Left ventricle myocardium superior (tissue), 1 donor: ENCODE measurements around the gene IFNAR1. TPM values are rescaled to one million over a fixed set of nuclear protein-coding genes. Genes with fewer than 3 reads are reported as not detected.
A peak's percentile ranks its signal among the peaks of the same experiment; 100 is the strongest.
"Not testable (repeated sequence)": the region's sequence is repeated elsewhere in the genome, so short reads cannot be mapped to it uniquely, and the experiment has no call there.

ENCODE experiments used
- ATAC-seq: fragments of 200-7000 bp; cut with Tn5 transposase; one replicate; pipeline ENCODE4 v1.9.1; 2020; ENCODE audit warnings: mild to moderate bottlenecking, moderate library complexity
- DNase-seq: peaks from one replicate; pipeline ENCODE4 v3.0.0-alpha.2; 2020
- intact Hi-C: fragments of 100-400 bp; cut with micrococcal nuclease; formaldehyde crosslinking; loops from one replicate; pipeline ENCODE4 v1.11.0; 2022
- total RNA-seq: library from RNA; stranded (reverse); fragmentation: NEBNext Ultra II Directional; extraction: Animal tissue kit (Norgen Biotek cat#: 25700); gene quantifications from one replicate; pipeline ENCODE4 v1.2.1, GENCODE V29; 2021
- donor health status: DM: no; HTN: yes; CAD: no; lungs with severe emphysema.

Gene IFNAR1
- total RNA-seq, 1 donor from 2014 or later, result 23.6 TPM

DNA sequence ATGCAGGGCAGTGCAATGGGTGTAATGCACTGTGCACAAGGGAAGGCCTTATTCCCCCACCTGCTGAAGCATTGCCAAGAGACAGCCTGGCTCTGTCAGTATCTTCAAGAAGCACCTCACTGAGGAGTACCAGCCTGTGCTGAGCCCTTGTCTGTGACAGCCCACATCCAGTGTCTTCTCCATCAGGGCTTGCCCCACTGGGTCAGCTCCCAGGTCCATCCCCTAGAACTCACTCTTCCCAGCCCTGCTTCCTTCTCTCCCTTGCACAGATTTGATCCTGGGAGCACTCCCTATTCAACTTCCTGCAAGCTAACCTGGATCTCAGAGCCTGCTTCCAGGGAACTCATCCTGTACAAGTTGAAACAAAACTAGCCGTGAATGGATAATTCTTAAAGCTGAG, 44.8 kb downstream of the IFNAR1 start:
- intact Hi-C loops, result loop anchor here (5.0 kb wide), 1 partner anchor 172 kb away; no protein-coding TSS in a partner anchor
- DNase-seq (no peak), ATAC-seq (no peak)

DNA sequence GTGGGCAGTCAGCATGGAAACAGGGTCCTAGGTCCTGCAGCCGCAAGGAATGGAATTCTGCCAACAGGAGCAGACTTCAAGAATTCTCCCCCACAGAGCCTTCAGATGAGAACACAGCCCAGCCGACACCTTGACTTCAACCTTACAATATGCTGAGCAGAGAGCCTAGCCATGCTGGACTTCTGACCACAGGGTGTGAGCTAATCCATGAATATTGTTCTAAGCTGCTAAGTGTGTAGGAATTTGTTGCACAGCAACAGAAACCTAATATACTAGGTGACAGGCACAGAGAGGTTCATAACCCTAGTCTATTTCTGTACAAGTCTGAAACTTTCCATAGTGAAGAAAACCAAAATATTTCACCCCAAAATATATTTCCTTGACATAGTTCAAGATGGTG, 45.5 kb downstream of the IFNAR1 start:
- ATAC-seq (no peak), DNase-seq (no peak)
- intact Hi-C loops, result no loop called here

DNA sequence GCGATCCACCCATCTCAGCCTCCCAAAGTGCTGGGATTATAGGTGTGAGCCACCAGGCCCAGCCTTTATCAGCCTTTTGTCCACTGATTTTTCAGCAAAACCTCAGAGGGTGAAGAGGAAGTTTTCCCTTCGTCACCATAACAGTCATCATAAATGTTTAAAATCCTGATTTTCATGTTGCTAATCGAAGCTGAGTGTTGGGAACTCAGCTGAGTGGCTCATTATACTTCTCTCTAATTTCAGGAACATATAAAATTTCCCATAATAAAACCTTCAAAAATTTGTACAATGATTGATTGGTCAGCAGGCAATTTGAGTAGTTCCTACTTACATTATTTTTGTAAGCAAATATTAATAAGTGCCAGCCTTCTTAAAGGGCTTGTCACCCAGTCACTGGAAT, 46.6 kb downstream of the IFNAR1 start:
- DNase-seq (no peak), ATAC-seq (no peak)
- intact Hi-C loops, result no loop called here

DNA sequence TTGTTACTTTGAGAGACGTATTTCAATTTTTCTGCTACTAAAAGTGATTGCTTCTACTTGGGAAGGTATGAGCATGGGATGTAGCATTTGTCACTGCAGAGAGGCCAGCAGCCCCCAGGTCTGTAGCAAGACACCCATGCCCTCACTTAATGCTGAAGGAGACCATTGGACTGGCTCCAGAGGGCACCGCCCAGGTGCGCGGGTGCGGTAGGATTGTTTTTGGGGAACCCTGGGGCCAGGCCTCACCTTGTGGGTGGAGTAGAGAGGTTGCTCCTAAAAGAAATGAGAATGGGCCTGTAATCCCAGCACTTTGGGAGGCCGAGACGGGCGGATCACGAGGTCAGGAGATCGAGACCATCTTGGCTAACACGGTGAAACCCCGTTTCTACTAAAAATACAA, 47.8 kb downstream of the IFNAR1 start:
- no peak for DNase-seq
- no peak for ATAC-seq
- intact Hi-C loops, result no loop called here

DNA sequence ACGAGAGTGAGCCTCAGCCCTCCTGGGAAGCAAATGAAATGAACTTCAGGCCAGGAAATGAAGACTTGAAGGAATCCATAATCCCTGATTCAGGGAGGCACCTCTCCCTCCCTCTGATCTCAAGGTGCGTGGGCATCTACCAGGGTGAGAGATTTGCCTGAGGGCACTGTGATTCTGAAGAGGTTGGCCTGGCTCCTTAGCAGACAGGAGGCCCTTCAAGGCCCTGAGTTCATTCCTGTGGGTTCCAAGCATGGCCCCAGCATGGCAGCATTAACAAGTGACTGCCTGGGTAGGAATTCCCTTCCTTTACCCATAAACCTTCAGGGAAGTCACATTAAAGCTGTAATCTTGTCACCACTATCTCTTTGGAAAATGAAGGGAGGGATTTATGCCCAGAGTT, 48.7 kb downstream of the IFNAR1 start:
- ATAC-seq, result no peak
- intact Hi-C loops, result no loop called here
- no peak for DNase-seq

DNA sequence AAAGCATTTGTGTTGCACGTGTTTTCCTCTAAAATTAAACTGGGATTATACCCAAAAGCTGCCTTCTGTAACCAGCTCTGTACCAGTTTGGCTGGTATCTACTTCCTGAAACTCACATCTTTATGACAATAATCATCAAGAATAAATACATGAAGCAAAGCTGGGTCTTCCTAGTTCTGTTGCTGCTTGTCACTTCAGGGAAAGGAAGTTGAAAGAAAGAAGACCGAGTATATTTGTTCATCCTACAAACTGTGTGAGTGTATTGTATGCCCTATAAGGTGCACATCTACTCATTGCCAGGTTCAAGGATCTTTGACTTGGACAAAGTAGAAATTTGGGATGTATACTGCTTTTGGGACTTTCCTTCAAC, 49.3 kb downstream of the IFNAR1 start:
- DNase-seq (no peak), ATAC-seq (peak; percentile 39)
- intact Hi-C loops, result no loop called here

DNA sequence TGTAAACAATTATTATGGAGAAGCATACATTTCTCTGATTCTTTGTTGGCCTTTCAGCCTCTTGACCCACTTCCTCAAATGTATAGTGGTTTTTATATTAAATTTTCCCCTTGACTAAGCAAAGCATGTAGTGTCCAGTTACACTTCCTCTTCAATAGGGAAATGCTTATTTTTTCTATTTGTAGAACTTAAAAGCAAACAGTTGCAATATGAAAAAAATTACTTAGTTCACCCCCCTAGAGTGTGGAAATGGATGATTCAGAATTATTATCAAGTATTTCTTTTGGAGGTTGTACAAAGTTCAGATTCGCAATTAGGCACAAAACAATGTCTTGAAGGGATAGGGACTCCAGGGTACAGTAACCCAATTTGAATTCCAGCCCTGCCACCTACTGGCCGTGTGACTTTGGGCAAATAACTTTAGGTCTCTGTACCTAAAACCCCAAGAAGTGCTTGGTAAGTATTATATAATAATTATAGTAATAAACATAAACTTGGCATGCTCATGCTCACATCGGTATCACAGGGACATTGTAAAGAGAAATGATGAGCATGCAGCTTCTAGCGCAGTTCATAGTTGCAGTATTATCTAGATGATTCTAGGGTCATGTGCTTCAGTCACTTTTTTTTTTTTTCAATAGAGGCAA, 49.8 kb downstream of the IFNAR1 start:
- DNase-seq (peak; percentile 58), ATAC-seq (peak; percentile 82)
- intact Hi-C loops, result no loop called here

DNA sequence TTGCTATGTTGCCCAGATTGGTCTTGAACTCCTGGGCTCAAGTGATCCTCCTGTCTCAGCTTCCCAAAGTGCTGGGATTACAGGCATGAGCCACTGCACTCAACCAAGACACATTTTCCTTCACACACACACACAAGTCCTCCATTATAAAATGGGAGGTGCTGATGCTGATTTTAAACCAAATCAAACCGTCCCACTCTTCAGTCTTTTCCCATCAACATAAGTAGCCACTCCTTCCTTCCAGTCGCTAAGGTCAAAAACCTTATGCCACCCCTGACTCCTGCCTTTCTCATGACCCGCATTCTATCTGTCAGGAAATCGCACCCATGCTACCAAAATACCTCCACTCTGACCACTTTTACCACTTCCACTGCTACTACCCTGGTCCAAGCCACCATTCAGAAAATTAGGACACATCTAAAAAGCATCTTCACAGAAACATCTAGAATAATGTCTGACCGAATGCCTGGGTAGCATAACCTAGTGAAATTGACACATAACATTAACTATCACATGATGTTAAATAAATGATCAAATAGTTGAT, 50.4 kb downstream of the IFNAR1 start:
- intact Hi-C loops, result no loop called here
- DNase-seq (no peak), ATAC-seq (no peak)

DNA sequence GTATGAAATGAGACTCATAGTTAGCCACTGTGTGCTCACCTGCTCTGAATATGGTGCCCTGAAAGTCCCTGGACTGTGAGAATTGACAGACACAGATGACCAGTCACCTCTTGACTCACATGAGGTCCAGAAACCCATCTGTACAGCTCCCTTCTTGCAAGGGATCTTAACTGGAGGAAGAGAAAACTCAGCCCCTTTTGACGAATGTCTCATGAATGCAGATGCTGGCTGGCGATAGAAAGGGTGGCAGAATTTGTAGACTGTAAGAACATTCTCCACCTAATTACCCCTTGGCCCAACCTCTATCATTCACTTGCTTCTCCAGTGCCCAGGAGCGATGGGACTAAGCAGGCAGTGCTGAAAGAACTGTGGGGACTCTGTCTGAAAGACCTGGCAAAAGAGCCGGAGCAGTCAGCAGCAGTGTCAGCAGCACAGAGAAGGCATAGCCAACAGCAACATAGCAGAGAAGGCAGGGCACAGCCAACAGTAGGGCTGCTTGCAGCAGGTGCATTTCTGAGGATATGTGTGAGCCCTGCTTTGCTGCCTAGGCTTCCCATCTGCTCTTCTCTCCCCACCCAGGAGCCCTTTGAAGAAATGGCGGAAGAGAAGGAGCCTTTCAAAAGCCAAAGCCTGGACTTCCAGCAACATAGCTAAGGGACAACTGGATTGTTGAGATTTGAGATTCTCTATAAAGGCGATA, 52.6 kb downstream of the IFNAR1 start:
- DNase-seq (no peak), ATAC-seq (no peak)
- intact Hi-C loops, result no loop called here

DNA sequence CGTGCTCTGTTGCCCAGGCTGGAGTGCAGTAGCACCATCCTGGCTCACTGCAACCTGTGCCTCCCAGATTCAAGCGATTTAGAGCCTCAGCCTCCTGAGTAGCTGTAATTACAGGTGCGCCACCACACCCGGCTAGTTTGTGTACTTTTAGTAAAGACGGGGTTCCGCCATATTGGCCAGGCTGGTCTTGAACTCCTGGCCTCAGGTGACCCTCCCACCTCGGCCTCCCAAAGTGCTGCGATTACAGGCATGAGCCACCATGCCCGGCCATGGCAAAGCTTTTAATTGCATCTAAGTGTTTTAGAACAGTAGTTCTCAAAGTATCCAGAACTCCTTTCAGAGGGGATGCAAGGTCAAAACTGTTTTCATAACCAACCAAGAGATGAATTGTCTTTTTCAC, 53.3 kb downstream of the IFNAR1 start:
- ATAC-seq (no peak), DNase-seq (no peak)
- intact Hi-C loops, result no loop called here

DNA sequence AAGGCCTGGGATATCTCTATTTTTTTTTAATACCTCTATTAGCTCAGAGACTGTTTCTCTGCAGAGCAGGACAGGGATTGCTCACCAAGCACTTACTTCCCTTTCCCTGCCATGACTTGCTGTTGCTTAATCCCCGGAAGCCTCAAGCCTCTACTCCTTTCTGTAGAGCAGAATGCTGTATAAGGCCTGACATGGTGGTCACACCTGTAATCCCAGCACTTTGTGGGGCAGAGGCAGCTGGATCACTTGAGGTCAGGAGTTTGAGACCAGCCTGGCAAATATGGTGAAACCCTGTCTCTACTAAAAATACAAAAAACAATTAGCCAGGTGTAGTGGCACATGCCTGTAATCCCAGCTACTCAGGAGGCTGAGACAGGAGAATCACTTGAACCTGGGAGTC, 55.2 kb downstream of the IFNAR1 start:
- peak; percentile 62 for ATAC-seq
- DNase-seq, intact Hi-C loops: not testable (repeated sequence)

DNA sequence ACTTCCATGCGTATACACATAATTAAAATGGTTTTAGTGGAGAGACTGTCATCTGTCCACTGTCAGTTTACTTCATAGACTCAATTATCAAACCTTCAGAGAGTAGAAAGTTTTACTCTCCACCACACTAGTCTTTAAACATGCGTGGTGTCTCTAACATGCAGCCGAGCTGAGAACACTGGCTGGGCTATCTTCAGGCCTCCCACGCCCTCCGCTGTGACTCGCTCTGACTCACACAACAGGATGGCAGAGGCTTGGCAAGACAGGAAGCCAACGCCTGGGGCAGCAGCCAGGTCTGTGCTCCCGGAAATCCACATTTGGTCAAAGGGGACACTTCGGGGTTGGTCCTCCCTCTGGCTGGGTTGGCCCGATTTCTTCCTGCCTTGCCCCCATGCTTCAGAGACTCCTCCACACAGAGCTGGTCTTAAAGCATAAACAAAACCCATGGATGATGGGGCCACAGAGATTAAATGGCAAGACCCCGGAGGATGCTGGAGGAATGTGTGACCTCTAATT, 55.8 kb downstream of the IFNAR1 start:
- intact Hi-C loops, result no loop called here
- DNase-seq, result peak; percentile 92
- ATAC-seq, result peak; percentile 97

DNA sequence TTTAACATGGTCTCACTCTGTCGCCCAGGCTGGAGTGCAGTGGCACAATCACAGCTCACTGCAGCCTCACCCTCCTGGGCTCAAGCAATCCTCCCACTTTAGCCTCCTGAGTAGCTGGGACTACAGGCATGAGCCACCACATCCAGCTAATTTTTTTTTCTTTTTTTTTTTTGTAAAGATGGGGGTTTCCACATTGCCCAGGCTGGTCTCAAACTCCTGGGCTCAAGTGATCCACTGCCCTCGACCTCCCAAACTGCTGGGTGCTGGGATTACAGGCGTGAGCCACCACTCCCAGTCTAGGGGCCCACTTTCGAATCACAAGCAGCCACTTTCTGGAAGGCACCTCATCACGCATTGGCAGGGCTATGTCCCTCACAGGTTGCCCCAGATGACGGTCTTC, 56.6 kb downstream of the IFNAR1 start:
- DNase-seq, intact Hi-C loops, ATAC-seq: not testable (repeated sequence)

DNA sequence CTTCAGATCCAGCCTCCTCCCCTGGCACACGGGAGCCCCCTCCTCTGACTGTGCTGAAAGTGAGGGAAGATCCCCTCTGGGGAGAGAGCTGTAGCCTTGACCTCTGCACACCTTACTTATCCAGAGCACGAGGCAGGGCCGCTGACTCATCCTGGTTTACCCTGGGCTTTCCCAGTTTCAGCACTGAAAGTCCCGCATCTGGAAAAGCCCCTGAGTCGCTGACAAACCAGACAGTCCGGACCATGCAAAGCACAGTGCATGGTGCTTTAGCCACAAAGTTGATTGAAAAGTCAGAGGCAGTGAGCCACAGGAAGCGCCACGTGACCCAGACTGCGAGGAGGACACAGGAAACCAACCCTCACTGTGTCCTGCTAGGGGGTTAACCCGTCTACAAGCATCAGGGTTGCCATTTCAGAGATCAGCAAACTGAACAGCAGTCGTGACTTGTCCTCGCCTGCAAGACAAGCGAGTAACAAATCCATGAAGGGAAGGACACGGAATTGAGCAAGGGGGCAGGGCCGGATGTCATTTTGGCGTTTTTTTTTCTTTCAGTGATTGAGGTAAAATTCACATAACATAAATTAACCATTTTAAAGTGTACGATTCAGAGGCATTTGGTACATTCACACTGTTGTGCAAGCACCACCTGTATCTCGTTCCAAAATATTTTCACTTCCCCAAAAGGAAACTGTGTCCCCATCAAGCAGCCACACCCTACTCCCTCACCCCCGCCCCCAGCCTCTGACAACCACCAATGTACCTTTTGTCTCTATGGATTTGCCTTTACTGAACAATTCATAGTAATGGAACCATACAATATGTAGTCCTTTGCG, 58.5 kb downstream of the IFNAR1 start:
- DNase-seq (peak; percentile 74), ATAC-seq (peak; percentile 45)
- intact Hi-C loops, result no loop called here

DNA sequence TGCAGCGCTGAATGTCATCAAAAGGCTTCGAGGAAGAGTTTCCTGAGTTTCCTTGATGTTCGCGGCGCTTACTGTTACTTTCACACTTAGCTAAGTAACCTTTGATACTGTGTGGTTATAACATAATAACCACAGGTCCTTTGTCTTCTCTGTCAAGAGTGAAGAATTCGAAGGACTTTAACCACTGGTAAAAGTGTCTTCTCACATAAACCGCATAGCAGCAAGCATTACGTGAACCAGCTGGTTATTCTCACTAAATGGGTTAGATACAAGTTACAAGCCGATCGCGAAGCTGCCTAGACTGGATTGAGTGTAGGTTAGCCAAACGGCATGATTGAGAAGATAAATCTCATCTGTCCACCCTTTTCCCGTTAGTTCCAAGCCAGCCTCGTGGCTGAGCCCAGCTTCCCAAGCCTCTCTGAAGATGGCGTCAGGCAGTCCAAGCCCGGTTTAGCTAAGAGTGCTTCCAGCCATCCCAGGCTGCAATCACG, 60.1 kb downstream of the IFNAR1 start:
- intact Hi-C loops, result no loop called here
- no peak for DNase-seq
- ATAC-seq, result no peak

DNA sequence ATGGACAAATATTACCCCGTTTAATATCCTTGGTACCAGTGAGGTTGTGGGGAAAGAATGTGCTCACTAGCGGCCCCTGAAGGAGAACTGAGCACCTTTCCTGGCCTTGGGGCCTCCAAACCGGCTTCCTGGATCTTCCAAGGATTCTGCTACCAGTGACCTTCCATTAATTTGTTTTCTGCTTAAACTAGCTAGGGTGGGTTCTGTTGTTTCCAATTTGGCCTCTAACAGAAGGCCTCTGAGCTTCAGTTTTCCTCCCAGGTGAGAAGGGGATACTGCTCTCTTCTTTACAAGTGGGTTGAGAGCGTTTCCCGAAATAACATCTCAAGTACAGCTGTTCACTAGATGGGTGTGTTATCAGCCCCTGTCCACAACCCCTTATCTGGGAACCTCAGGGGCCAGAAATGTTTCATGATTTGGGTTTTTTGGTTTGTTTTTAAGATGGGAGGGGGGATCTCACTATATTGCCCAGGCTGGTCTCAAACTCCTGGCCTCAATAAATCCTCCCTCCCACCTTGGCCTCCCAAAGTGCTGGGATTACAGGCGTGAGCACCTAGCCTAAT, 61.5 kb downstream of the IFNAR1 start:
- no peak for ATAC-seq
- no peak for DNase-seq
- intact Hi-C loops, result no loop called here

DNA sequence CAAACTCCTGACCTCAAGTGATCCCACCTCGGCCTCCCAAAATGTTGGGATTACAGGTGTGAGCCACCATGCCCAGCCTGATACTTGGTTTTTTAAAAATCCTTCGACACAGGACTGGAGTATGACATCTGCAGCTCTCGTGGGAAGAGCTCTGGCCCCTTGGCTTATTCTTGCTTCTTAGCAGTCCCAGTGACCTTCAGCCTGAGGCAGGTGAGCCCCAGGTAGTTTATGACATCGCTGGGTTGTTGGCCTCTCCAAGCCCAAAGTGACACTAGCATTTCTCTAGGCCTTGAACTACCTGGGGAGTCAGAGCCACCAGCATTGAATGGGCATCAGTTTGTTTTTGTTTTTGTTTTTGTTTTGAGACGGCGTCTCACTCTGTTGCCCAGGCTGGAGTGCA, 62.5 kb downstream of the IFNAR1 start:
- DNase-seq, result no peak
- ATAC-seq, result no peak
- intact Hi-C loops, result no loop called here

DNA sequence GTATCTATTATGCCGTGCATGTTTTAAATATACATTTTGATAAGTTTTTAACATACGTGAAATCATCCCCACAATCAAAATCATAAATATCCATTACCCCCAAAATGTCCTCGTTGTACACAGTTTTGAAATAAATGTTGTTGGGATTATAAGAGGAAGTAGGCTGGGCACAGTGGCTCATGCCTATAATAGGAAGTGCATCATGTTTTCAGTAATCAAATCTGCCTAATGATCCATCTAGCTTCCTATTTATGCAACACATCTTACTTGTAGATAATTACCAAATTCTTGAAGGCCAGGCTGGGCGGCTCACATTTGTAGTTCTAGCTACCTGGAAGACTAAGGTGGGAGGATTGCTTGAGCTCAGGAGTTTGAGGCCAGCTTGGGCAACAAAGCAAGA, 63.4 kb downstream of the IFNAR1 start:
- ATAC-seq, result no peak
- DNase-seq, result no peak
- intact Hi-C loops, result no loop called here

DNA sequence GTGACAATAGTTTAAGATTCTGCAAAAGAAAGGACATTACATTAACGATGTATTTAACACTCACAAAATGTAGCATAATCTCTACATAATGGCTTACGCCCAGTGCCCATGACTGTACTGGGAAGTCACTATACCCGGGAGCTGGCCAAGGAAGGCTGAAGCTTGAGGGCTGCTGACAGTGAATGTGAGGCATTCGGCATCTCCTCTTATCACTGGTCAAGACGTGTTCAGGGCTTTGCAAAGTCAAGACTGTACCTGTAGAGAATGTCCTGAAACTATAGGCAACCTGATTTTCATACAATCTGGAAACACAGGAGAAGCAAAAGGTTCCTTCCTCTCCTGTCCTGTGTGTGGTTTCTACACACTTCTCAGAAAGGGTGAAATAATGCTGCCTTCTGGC, 65.7 kb downstream of the IFNAR1 start:
- DNase-seq, result no peak
- ATAC-seq, result no peak
- intact Hi-C loops, result no loop called here
